Measurements from ENCODE around the gene CD37. TPM values are rescaled to one million over a fixed set of nuclear protein-coding genes. Genes with fewer than 3 reads are reported as not detected.

Gene CD37
- total RNA-seq, 2 experiments from 2014 or later = 182 to 189 TPM

GRCh38 chr19:49339301-49340068 is 4.3 kb downstream of the CD37 start:
- H3K36me3 Mint-ChIP-seq (ENCODE audit: low read depth) = peaks cover 34% of the 10 kb centered on the region
- H3K27ac Mint-ChIP-seq = no peak overlapping the region
- DNase-seq = no peak
- H3K4me1 Mint-ChIP-seq (ENCODE audit: low read depth) = peaks cover 39% of the 10 kb centered on the region
- no peaks in the 10 kb centered on the region for H3K27me3 Mint-ChIP-seq (ENCODE audit: low read depth)
- no peak overlapping the region for H3K4me3 Mint-ChIP-seq
- CTCF ChIA-PET = interaction anchor here (1.4 kb wide), 1 partner anchor 8 kb away, joined by 3 read pairs; no protein-coding TSS in a partner anchor
- no peaks in the 10 kb centered on the region for H3K9me3 Mint-ChIP-seq
- intact Hi-C loops (cut with micrococcal nuclease) = loop anchor here (10.0 kb wide), 2 partner anchors 215 to 535 kb away; partner anchors contain the start of genes AKT1S1 and TBC1D17

- CTCF ChIA-PET = interaction anchor here (1.0 to 1.4 kb wide), 2 partner anchors 9 to 10 kb away, joined by 3 to 6 read pairs; no protein-coding TSS in a partner anchor
- Mint-ChIP-seq H3K27ac (peak overlapping the region; percentile 47), H3K9me3 (no peaks in the 10 kb centered on the region), H3K4me1 (ENCODE audit: low read depth) (peaks cover 36% of the 10 kb centered on the region), H3K36me3 (ENCODE audit: low read depth) (peaks cover 34% of the 10 kb centered on the region), H3K4me3 (no peak overlapping the region), H3K27me3 (ENCODE audit: low read depth) (no peaks in the 10 kb centered on the region)
- DNase-seq = no peak
- intact Hi-C loops (cut with micrococcal nuclease) = no loop called here
Observed at GRCh38 chr19:49340069-49340864, 5.1 kb downstream of the CD37 start.

- no peak overlapping the region for H3K27ac Mint-ChIP-seq
- H3K4me3 Mint-ChIP-seq = no peak overlapping the region
- H3K9me3 Mint-ChIP-seq = no peaks in the 10 kb centered on the region
- DNase-seq = no peak
- no peaks in the 10 kb centered on the region for H3K27me3 Mint-ChIP-seq (ENCODE audit: low read depth)
- H3K4me1 Mint-ChIP-seq (ENCODE audit: low read depth) = peaks cover 32% of the 10 kb centered on the region
- H3K36me3 Mint-ChIP-seq (ENCODE audit: low read depth) = peaks cover 31% of the 10 kb centered on the region
- CTCF ChIA-PET = interaction anchor here (0.5 to 1.4 kb wide), 3 partner anchors 10 to 119 kb away, joined by 3 to 6 read pairs (median 3); no protein-coding TSS in a partner anchor
- intact Hi-C loops (cut with micrococcal nuclease) = no loop called here
Observed at GRCh38 chr19:49340865-49341718, 5.9 kb downstream of the CD37 start.

DNA sequence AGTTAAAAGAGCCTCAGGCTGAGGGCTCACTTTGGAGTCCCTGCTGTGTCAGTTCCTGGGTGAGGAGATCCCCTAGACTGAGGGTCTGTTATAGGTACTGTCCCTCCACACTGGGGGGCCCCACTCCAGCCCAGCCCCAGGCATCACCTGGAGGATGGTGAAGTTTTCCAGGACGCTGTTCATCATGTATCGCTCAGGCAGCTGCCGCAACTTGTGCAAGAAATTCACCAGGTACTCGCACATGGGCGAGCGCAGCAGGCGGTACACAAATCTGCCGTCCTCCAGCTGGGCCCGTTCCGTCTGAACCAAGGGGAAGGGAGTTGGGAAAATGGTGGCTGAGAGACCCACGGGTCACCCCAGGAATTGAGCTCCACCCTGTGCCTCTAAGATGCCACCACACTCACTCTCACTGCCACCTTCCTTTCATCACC is 7.1 kb downstream of the CD37 start:
- H3K27ac Mint-ChIP-seq = no peak overlapping the region
- intact Hi-C loops (cut with micrococcal nuclease) = no loop called here

GRCh38 chr19:49343123-49343522 is 7.9 kb downstream of the CD37 start:
- no peak for DNase-seq
- intact Hi-C loops (cut with micrococcal nuclease) = no loop called here
- Mint-ChIP-seq H3K4me3 (no peak overlapping the region), H3K27ac (no peak overlapping the region), H3K36me3 (ENCODE audit: low read depth) (peaks cover 18% of the 10 kb centered on the region), H3K4me1 (ENCODE audit: low read depth) (peaks cover 16% of the 10 kb centered on the region), H3K27me3 (ENCODE audit: low read depth) (no peaks in the 10 kb centered on the region), H3K9me3 (no peaks in the 10 kb centered on the region)
- CTCF ChIA-PET = no interaction called here

More for the DNA sequence above, 7.1 kb downstream of the CD37 start:
- Mint-ChIP-seq H3K27me3 (ENCODE audit: low read depth) (no peaks in the 10 kb centered on the region), H3K4me3 (no peak overlapping the region), H3K4me1 (ENCODE audit: low read depth) (peaks cover 23% of the 10 kb centered on the region), H3K9me3 (no peaks in the 10 kb centered on the region), H3K36me3 (ENCODE audit: low read depth) (peaks cover 24% of the 10 kb centered on the region)
- CTCF ChIA-PET = no interaction called here
- DNase-seq = no peak

DNA sequence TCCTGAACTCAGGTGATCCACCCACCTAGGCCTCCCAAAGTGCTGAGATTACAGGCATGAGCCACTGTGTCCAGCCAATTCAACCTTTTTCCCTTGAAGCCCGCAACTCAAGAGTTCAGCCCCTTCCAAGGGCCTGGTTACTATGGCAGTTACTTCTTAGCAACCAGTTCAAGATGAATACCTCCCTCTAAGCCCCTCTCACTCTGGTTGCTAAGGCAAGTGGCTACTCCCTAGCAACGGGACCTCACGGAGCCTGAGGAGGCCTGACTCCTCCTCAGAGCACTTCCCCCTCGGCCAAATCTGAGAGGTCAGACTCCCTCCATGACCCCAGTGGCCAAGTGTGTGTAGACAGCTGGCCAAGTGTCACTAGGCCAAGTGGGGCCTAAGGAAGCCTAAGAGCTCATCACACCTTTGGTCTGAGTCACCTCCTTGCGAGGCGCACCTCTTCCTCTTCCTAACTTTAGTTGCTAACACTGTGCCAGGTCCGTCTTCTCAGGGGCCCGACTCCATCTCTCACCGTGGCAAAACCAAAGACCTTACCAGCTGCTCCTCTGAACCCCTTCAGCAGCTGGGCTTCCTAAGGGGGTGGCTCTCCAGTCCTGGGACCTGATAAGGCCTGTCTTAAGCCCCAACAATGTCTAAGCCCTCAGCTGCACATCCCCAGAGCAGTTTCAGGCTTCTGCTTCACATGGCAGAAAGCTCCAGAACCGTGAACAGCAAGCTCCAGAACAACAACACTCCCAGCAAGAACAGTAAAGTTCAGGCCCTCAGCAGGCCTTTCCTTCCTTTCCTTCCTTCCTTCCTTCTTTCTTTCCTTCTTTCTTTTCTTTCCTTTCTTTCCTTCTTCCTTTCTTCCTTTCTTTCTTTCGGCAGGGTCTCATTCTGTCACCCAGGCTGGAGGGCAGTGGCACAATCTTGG is 9.6 kb downstream of the CD37 start:
- Mint-ChIP-seq H3K4me3 (no peak overlapping the region), H3K27ac (no peak overlapping the region), H3K4me1 (ENCODE audit: low read depth) (peaks cover 7% of the 10 kb centered on the region), H3K27me3 (ENCODE audit: low read depth) (no peaks in the 10 kb centered on the region), H3K36me3 (ENCODE audit: low read depth) (peaks cover 8% of the 10 kb centered on the region), H3K9me3 (no peaks in the 10 kb centered on the region)
- DNase-seq = no peak
- intact Hi-C loops (cut with micrococcal nuclease) = no loop called here
- CTCF ChIA-PET = interaction anchor here (0.7 kb wide), 1 partner anchor 33 kb away, joined by 4 read pairs; no protein-coding TSS in a partner anchor

- Mint-ChIP-seq H3K4me3 (no peak overlapping the region), H3K27ac (no peak overlapping the region), H3K4me1 (ENCODE audit: low read depth) (peaks cover 3% of the 10 kb centered on the region), H3K36me3 (ENCODE audit: low read depth) (peaks cover 4% of the 10 kb centered on the region), H3K9me3 (no peaks in the 10 kb centered on the region), H3K27me3 (ENCODE audit: low read depth) (no peaks in the 10 kb centered on the region)
- CTCF ChIA-PET = no interaction called here
- intact Hi-C loops (cut with micrococcal nuclease) = no loop called here
- no peak for DNase-seq
Observed at GRCh38 chr19:49347191-49347590, 12.0 kb downstream of the CD37 start.

DNA sequence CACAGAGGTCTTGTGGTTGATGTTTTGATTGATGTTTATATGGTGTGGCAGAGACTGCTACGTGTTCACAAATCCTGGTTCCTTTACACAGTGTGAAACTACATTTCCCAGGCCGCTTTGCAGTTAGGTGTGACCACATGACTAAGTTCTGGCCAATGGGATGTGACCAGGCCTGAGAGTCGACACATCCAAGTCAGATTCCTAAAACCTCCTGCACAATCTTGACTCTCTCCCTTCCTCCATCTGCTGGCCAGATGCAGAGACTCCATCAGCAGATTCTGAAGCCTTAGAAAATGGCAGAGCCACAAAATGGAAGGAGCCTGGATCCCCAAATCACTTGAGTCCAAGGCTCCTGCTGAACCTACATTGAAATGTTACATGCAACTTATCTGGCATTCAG is 12.6 kb downstream of the CD37 start:
- intact Hi-C loops (cut with micrococcal nuclease) = no loop called here
- peak; percentile 26 for DNase-seq
- H3K27me3 Mint-ChIP-seq (ENCODE audit: low read depth) = no peaks in the 10 kb centered on the region
- CTCF ChIA-PET = interaction anchor here (0.6 kb wide), 1 partner anchor 396 kb away, joined by 3 read pairs; no protein-coding TSS in a partner anchor
- peaks cover under 1% of the 10 kb centered on the region for H3K36me3 Mint-ChIP-seq (ENCODE audit: low read depth)
- no peak overlapping the region for H3K27ac Mint-ChIP-seq
- no peak overlapping the region for H3K4me3 Mint-ChIP-seq
- peaks cover under 1% of the 10 kb centered on the region for H3K4me1 Mint-ChIP-seq (ENCODE audit: low read depth)
- H3K9me3 Mint-ChIP-seq = no peaks in the 10 kb centered on the region

GRCh38 chr19:49348305-49349189 is 13.3 kb downstream of the CD37 start:
- H3K9me3 Mint-ChIP-seq = no peaks in the 10 kb centered on the region
- DNase-seq = no peak
- CTCF ChIA-PET = interaction anchor here (0.6 to 0.7 kb wide), 3 partner anchors 123 to 397 kb away, joined by 3 read pairs; no protein-coding TSS in a partner anchor

GRCh38 chr19:49349567-49349966 is 14.4 kb downstream of the CD37 start:
- CTCF ChIA-PET = interaction anchor here (0.6 to 1.7 kb wide), 2 partner anchors 123 to 124 kb away, joined by 4 to 6 read pairs; no protein-coding TSS in a partner anchor
- Mint-ChIP-seq H3K4me1 (ENCODE audit: low read depth) (no peaks in the 10 kb centered on the region), H3K36me3 (ENCODE audit: low read depth) (no peaks in the 10 kb centered on the region), H3K27ac (no peak overlapping the region), H3K9me3 (no peaks in the 10 kb centered on the region), H3K27me3 (ENCODE audit: low read depth) (no peaks in the 10 kb centered on the region), H3K4me3 (no peak overlapping the region)
- DNase-seq = no peak
- intact Hi-C loops (cut with micrococcal nuclease) = no loop called here

More at GRCh38 chr19:49348305-49349189, 13.3 kb downstream of the CD37 start:
- H3K27ac Mint-ChIP-seq = no peak overlapping the region
- no peaks in the 10 kb centered on the region for H3K4me1 Mint-ChIP-seq (ENCODE audit: low read depth)
- H3K36me3 Mint-ChIP-seq (ENCODE audit: low read depth) = no peaks in the 10 kb centered on the region
- no peaks in the 10 kb centered on the region for H3K27me3 Mint-ChIP-seq (ENCODE audit: low read depth)
- intact Hi-C loops (cut with micrococcal nuclease) = no loop called here
- no peak overlapping the region for H3K4me3 Mint-ChIP-seq
